Lower lobe of right lung (tissue), 2 donors: ENCODE data around the gene BNIP2. TPM values are rescaled to one million over a fixed set of nuclear protein-coding genes. Genes with fewer than 3 reads are reported as not detected.
A peak's percentile ranks its signal among the peaks of the same experiment; 100 is the strongest.

ENCODE experiments used
- ATAC-seq, 2 donors: fragments of 200-7000 bp; cut with Tn5 transposase; one replicate each; pipeline ENCODE4 v1.9.1; 2020 to 2022; ENCODE audit warnings: mild to moderate bottlenecking in 2 of 2, moderate library complexity in 2 of 2
- DNase-seq: peaks from one replicate; pipeline ENCODE4 v3.0.0-alpha.2; 2020
- H3K27ac ChIP-seq: fragments of 200-600 bp; one replicate; pipeline ENCODE4 v1.8.0; 2022
- H3K27me3 ChIP-seq: fragments of 200-600 bp; one replicate; pipeline ENCODE4 v1.8.0; 2022; ENCODE audit warnings: low read depth
- H3K36me3 ChIP-seq: fragments of 200-600 bp; one replicate; pipeline ENCODE4 v1.8.0; 2022; ENCODE audit warnings: mild to moderate bottlenecking
- H3K4me1 ChIP-seq: fragments of 200-600 bp; one replicate; pipeline ENCODE4 v1.8.0; 2022
- H3K4me3 ChIP-seq: fragments of 200-600 bp; one replicate; pipeline ENCODE4 v1.8.0; 2022; ENCODE audit warnings: mild to moderate bottlenecking
- H3K9me3 ChIP-seq: fragments of 200-600 bp; one replicate; pipeline ENCODE4 v1.8.0; 2022
- intact Hi-C: fragments of 100-400 bp; cut with DNase I; formaldehyde crosslinking; loops from one replicate; pipeline ENCODE4 v1.11.0; 2022
- total RNA-seq: library from RNA; stranded (reverse); fragmentation: NEBNext Ultra II Directional; extraction: Animal tissue kit (Norgen Biotek cat#: 25700); gene quantifications from one replicate; pipeline ENCODE4 v1.2.1, GENCODE V29; 2021
- TF ChIP-seq, protein P1 (sequence below): fragments of 200-600 bp; IDR thresholded peaks from one replicate; pipeline ENCODE4 v1.8.0; 2022; ENCODE audit warnings: antibody characterized with exemption, mild to moderate bottlenecking
- donor health status: DM: no; HTN: yes; CAD: no; lungs with severe emphysema.

Gene BNIP2
- total RNA-seq, 1 donor from 2014 or later = 109 TPM

DNA sequence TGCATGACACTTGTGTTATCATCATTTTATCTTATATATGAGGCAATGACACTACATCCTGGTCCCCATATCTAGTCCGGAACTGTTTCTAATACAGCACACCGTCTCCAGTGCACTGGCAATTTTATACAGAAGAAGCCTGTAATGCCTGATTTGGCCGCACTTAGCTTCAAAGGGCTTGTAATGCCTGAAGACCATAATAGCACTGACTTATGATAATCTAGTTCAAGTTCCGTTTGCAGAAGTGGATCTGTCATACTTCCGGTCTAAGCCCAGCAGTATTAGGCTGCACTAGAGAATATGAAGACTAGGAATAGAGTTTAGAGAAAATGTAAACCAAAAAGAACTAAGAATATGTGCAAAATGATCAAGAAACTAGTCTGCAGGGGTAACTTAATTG, 1.3 kb downstream of the BNIP2 start:
- no peaks in the 10 kb centered on the region for H3K27me3 ChIP-seq
- peak overlapping the region; percentile 89 for H3K4me3 ChIP-seq
- TF ChIP-seq, protein P1, sequence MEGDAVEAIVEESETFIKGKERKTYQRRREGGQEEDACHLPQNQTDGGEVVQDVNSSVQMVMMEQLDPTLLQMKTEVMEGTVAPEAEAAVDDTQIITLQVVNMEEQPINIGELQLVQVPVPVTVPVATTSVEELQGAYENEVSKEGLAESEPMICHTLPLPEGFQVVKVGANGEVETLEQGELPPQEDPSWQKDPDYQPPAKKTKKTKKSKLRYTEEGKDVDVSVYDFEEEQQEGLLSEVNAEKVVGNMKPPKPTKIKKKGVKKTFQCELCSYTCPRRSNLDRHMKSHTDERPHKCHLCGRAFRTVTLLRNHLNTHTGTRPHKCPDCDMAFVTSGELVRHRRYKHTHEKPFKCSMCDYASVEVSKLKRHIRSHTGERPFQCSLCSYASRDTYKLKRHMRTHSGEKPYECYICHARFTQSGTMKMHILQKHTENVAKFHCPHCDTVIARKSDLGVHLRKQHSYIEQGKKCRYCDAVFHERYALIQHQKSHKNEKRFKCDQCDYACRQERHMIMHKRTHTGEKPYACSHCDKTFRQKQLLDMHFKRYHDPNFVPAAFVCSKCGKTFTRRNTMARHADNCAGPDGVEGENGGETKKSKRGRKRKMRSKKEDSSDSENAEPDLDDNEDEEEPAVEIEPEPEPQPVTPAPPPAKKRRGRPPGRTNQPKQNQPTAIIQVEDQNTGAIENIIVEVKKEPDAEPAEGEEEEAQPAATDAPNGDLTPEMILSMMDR = no peak
- H3K4me1 ChIP-seq = peaks cover 49% of the 10 kb centered on the region
- no peaks in the 10 kb centered on the region for H3K9me3 ChIP-seq
- intact Hi-C loops = no loop called here
- peak overlapping the region; percentile 100 for H3K27ac ChIP-seq
- no peaks in the 10 kb centered on the region for H3K36me3 ChIP-seq
- ATAC-seq = no peak
- no peak for DNase-seq

DNA sequence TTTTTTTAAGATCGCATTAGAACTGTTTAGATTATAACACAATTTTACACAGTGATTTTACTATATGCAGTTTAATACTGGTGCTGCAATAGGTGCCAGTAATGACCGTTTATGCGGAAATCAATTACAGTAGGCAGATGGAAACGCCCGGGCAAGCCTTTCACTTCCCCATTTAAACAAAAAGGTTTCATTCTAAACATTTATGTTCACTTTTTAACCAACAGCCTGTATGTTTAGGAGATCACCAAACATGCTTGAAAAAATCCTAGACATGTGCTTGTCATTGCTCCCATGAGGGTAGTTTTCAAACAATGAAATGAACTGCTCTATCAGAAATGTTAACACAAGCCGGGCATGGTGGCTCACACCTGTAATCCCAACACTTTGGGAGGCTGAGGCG, 2.7 kb downstream of the BNIP2 start:
- ATAC-seq (no peak), DNase-seq (peak; percentile 58)
- intact Hi-C loops = no loop called here
- Histone ChIP-seq H3K27me3 (no peaks in the 10 kb centered on the region), H3K4me1 (peaks cover 49% of the 10 kb centered on the region), H3K9me3 (no peaks in the 10 kb centered on the region), H3K36me3 (peaks cover 11% of the 10 kb centered on the region), H3K4me3 (no peak overlapping the region), H3K27ac (peak overlapping the region; percentile 100)
- TF ChIP-seq, protein P1 = no peak

DNA sequence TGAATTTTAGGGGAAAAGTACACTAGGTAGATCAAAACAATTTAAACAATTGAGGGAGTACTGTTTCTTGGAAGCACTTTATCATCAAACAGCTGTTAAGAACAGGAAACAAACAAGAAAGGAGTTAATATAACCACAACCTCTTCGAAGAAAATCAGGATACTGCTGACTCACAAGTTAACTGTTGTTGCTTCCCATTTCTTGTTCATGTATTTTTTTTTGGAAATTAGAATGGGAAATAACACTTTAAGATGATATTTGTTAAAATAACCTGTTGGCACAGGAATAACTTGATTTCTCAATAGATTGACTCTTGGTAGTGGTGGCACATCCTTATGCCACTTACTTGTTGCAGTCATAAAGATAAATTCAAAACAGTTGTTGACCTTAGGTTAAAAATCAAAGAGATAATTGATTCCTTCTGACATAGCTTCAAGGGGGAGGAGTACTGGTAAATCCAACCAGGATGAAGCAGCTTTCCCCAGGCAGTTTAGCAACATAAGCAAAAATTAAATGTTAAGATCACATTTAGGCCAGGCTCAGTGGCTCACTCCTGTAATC, 3.3 kb downstream of the BNIP2 start:
- peak overlapping the region; percentile 100 for H3K27ac ChIP-seq
- TF ChIP-seq, protein P1 = no peak
- no peak for DNase-seq
- peaks cover 17% of the 10 kb centered on the region for H3K36me3 ChIP-seq
- intact Hi-C loops = no loop called here
- ATAC-seq = no peak
- H3K4me3 ChIP-seq = no peak overlapping the region
- no peaks in the 10 kb centered on the region for H3K27me3 ChIP-seq
- no peaks in the 10 kb centered on the region for H3K9me3 ChIP-seq
- H3K4me1 ChIP-seq = peaks cover 49% of the 10 kb centered on the region

DNA sequence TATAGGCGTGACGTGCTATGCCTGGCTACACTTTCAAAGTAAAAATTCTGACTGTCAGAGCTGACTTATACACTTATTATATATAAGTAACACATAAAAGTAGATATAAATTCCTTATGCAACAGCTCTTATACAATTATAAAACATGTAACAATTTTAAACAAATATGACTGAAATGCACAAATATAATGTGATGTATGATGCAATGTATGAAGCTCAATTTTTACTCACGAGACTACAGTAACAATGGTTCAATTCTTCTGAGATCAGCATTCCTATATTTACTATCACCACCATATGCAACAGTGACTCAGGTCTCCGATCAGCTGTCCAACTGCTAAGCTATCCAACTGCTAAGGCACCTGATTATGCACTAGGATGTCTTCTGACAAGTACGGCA, 8.2 kb downstream of the BNIP2 start:
- Histone ChIP-seq H3K9me3 (no peaks in the 10 kb centered on the region), H3K36me3 (peaks cover 67% of the 10 kb centered on the region), H3K4me3 (no peak overlapping the region), H3K27me3 (no peaks in the 10 kb centered on the region), H3K27ac (no peak overlapping the region), H3K4me1 (peaks cover 27% of the 10 kb centered on the region)
- no peak for DNase-seq
- intact Hi-C loops = no loop called here
- TF ChIP-seq, protein P1 = no peak
- ATAC-seq = no peak

DNA sequence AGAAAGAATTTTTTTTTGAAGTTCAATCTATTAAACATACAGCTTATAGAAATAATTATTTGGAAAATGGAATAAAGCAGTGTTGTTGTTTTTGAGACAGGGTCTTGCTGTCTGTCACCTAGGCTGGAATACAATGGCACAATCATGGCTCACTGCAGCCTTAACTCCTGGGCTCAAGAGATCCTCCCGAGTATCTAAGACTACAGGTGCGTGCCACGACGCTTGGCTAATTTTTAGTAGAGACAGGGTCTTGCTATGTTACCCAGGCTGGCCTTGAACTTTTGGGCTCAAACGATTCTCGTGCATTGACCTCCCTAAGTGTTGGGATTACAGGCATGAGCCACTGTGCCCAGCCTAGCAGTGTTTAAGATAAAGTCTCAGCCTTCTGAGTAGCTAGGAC, 8.8 kb downstream of the BNIP2 start:
- ATAC-seq = no peak
- Histone ChIP-seq H3K4me1 (peaks cover 22% of the 10 kb centered on the region), H3K9me3 (no peaks in the 10 kb centered on the region), H3K27ac (no peak overlapping the region), H3K27me3 (no peaks in the 10 kb centered on the region), H3K4me3 (no peak overlapping the region), H3K36me3 (peaks cover 72% of the 10 kb centered on the region)
- TF ChIP-seq, protein P1 = no peak
- no peak for DNase-seq
- intact Hi-C loops = no loop called here
